AG09309 (cell line): ENCODE results near the gene TRMT10A.
A peak's percentile ranks its signal among the peaks of the same experiment; 100 is the strongest.
"Not testable (repeated sequence)": the region's sequence is repeated elsewhere in the genome, so short reads cannot be mapped to it uniquely, and the experiment has no call there.

Source experiments
- DNase-seq: peaks from one replicate; pipeline ENCODE4 v3.0.0-alpha.2; 2010; ENCODE audit warnings: low read depth
- H3K4me3 ChIP-seq: 2 replicates; pipeline ENCODE4 v1.5.1; 2011; ENCODE audit warnings: mild to moderate bottlenecking, low read depth, low read length, moderate library complexity; ENCODE audit not compliant: control insufficient read depth
- CTCF ChIP-seq: IDR thresholded peaks from 2 replicates; pipeline ENCODE4 v1.5.1; 2011; ENCODE audit warnings: mild to moderate bottlenecking, low read depth, low read length, inconsistent platforms; ENCODE audit not compliant: insufficient read depth, control insufficient read depth; ENCODE audit errors: missing control alignments

The TRMT10A gene

GRCh38 chr4:99536271-99536670 lies 27.6 kb downstream of the TRMT10A start:
- TF ChIP-seq CTCF = no peak
- H3K4me3 ChIP-seq = no peak overlapping the region
- no peak for DNase-seq

- DNase-seq, H3K4me3 ChIP-seq: not testable (repeated sequence)
Measured at GRCh38 chr4:99534699-99535098, 29.1 kb downstream of the TRMT10A start.

- no peak for TF ChIP-seq CTCF
- DNase-seq = no peak
- H3K4me3 ChIP-seq = no peak overlapping the region
Measured at GRCh38 chr4:99529956-99530355, 33.9 kb downstream of the TRMT10A start.

- H3K4me3 ChIP-seq = no peak overlapping the region
- TF ChIP-seq CTCF = no peak
- peak; percentile 17 for DNase-seq
Measured at GRCh38 chr4:99529228-99529627, 34.6 kb downstream of the TRMT10A start.

- no peak overlapping the region for H3K4me3 ChIP-seq
- no peak for TF ChIP-seq CTCF
- no peak for DNase-seq
Measured at GRCh38 chr4:99518601-99519295, 45.1 kb downstream of the TRMT10A start.

- DNase-seq = no peak
- no peak for TF ChIP-seq CTCF
- no peak within 1 kb of the TSS for H3K4me3 ChIP-seq
Measured at GRCh38 chr4:99510721-99511120, 53.1 kb downstream of the TRMT10A start, which contains the start of gene C4orf17. Gene C4orf17 (plus strand): TSS chr4:99511021. CDS start chr4:99513082, 2,061 bp downstream.

- TF ChIP-seq CTCF = no peak
- DNase-seq = no peak
- no peak overlapping the region for H3K4me3 ChIP-seq
Measured at GRCh38 chr4:99507762-99508161, 56.1 kb downstream of the TRMT10A start.
